WTC11 (cell line): ENCODE data around the gene OPCML. TPM values are rescaled to one million over a fixed set of nuclear protein-coding genes. Genes with fewer than 3 reads are reported as not detected.

Experiments used
- ATAC-seq: fragments of 200-7000 bp; cut with Tn5 transposase; 2 replicates; pipeline ENCODE4 v1.10.0; 2021; ENCODE audit warnings: mild to moderate bottlenecking, moderate library complexity
- CTCF ChIA-PET: fragments of 300-600 bp; sonication (Branson Sonifier 250); formaldehyde crosslinking; loops from one replicate; lab custom pipeline; 2021; ENCODE audit warnings: antibody characterized with exemption; lab: Charles Lee
- POLR2A ChIA-PET: fragments of 350-600 bp; sonication (Branson Sonifier 250); formaldehyde crosslinking; loops from one replicate; lab custom pipeline; 2021; ENCODE audit warnings: antibody characterized with exemption; lab: Charles Lee
- DNase-seq: peaks from one replicate; pipeline ENCODE4 v3.0.0; 2021; ENCODE audit warnings: low spot score
- H3K27ac Mint-ChIP-seq: 2 replicates; pipeline ENCODE4 v1.8.0; 2021; ENCODE audit warnings: mixed read lengths
- H3K27me3 Mint-ChIP-seq: 2 replicates; pipeline ENCODE4 v1.8.0; 2021; ENCODE audit warnings: low read depth, mild to moderate bottlenecking, moderate library complexity, mixed read lengths
- H3K36me3 Mint-ChIP-seq: 2 replicates; pipeline ENCODE4 v1.8.0; 2021; ENCODE audit warnings: mixed read lengths
- H3K4me1 Mint-ChIP-seq: 2 replicates; pipeline ENCODE4 v1.8.0; 2022; ENCODE audit warnings: mixed read lengths
- H3K4me3 Mint-ChIP-seq: 2 replicates; pipeline ENCODE4 v1.8.0; 2021; ENCODE audit warnings: mild to moderate bottlenecking, moderate library complexity, mixed read lengths
- H3K9me3 Mint-ChIP-seq: 2 replicates; pipeline ENCODE4 v1.8.0; 2021; ENCODE audit warnings: mixed read lengths
- ARID4B ChIP-seq: sonication (generic); formaldehyde crosslinking; IDR thresholded peaks from 2 replicates; pipeline ENCODE4 v1.8.0; 2023; ENCODE audit warnings: missing genetic modification reagents, mild to moderate bottlenecking, borderline replicate concordance
- CBFB ChIP-seq: sonication (generic); formaldehyde crosslinking; IDR thresholded peaks from 2 replicates; pipeline ENCODE4 v1.8.1; 2022; ENCODE audit warnings: mild to moderate bottlenecking, low read depth, missing genetic modification reagents
- E2F5 ChIP-seq: sonication (generic); formaldehyde crosslinking; IDR thresholded peaks from 2 replicates; pipeline ENCODE4 v1.8.1; 2022; ENCODE audit warnings: mild to moderate bottlenecking, moderate library complexity, missing genetic modification reagents
- ERG ChIP-seq: fragments of 250-450 bp; sonication (Bioruptor Pico); IDR thresholded peaks from 2 replicates; pipeline ENCODE4 v1.8.0; 2021; ENCODE audit warnings: mild to moderate bottlenecking
- FOXP1 ChIP-seq: sonication (generic); formaldehyde crosslinking; IDR thresholded peaks from 2 replicates; pipeline ENCODE4 v1.8.0; 2022; ENCODE audit warnings: missing genetic modification reagents, mild to moderate bottlenecking, moderate library complexity, borderline replicate concordance
- NR2C2 ChIP-seq: sonication (generic); formaldehyde crosslinking; IDR thresholded peaks from 2 replicates; pipeline ENCODE4 v1.8.0; 2022; ENCODE audit warnings: mild to moderate bottlenecking, missing genetic modification reagents
- PRDM15 ChIP-seq: sonication (generic); formaldehyde crosslinking; IDR thresholded peaks from 2 replicates; pipeline ENCODE4 v1.8.0; 2022; ENCODE audit warnings: missing genetic modification reagents
- TP53 ChIP-seq: sonication (generic); formaldehyde crosslinking; IDR thresholded peaks from 2 replicates; pipeline ENCODE4 v1.8.1; 2023; ENCODE audit warnings: mild to moderate bottlenecking, missing genetic modification reagents
- ZNF121 ChIP-seq: sonication (generic); formaldehyde crosslinking; IDR thresholded peaks from 2 replicates; pipeline ENCODE4 v1.8.0; 2023; ENCODE audit warnings: missing genetic modification reagents
- ZNF263 ChIP-seq: sonication (generic); formaldehyde crosslinking; IDR thresholded peaks from 2 replicates; pipeline ENCODE4 v1.8.1; 2022; ENCODE audit warnings: low read depth, mild to moderate bottlenecking, moderate library complexity, missing genetic modification reagents
- total RNA-seq: library from RNA; stranded (reverse); gene quantifications from 3 replicates; pipeline ENCODE4 v1.2.3, GENCODE V29; 2021
- TF ChIP-seq, protein P1 (sequence below): sonication (generic); formaldehyde crosslinking; IDR thresholded peaks from 2 replicates; pipeline ENCODE4 v1.8.0; 2022; ENCODE audit warnings: mild to moderate bottlenecking, missing genetic modification reagents
- TF ChIP-seq, protein P2 (sequence below): fragments of 250-450 bp; sonication (Bioruptor Pico); IDR thresholded peaks from 2 replicates; pipeline ENCODE4 v1.9.0; 2021; ENCODE audit warnings: mild to moderate bottlenecking, borderline replicate concordance
- TF ChIP-seq, protein P3 (sequence below): sonication (generic); formaldehyde crosslinking; IDR thresholded peaks from 2 replicates; pipeline ENCODE4 v1.8.1; 2022; ENCODE audit warnings: low read depth, mild to moderate bottlenecking, moderate library complexity, missing genetic modification reagents, borderline replicate concordance

Gene OPCML
- total RNA-seq, 1 experiment from 2014 or later, result 1.5 TPM

GRCh38 chr11:133216813-133217212 is 315.5 kb downstream of the OPCML start:
- H3K27me3 Mint-ChIP-seq, result no peaks in the 10 kb centered on the region
- TF ChIP-seq ARID4B (no peak), CBFB (CRISPR knock-in tag) (no peak), E2F5 (no peak), ZNF263 (no peak), PRDM15 (CRISPR knock-in tag) (no peak), NR2C2 (no peak), ZNF121 (CRISPR knock-in tag) (no peak), TP53 (no peak), ERG (CRISPR knock-in tag) (no peak), FOXP1 (no peak)
- TF ChIP-seq, protein P1, sequence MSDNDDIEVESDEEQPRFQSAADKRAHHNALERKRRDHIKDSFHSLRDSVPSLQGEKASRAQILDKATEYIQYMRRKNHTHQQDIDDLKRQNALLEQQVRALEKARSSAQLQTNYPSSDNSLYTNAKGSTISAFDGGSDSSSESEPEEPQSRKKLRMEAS, result no peak
- TF ChIP-seq, protein P2, sequence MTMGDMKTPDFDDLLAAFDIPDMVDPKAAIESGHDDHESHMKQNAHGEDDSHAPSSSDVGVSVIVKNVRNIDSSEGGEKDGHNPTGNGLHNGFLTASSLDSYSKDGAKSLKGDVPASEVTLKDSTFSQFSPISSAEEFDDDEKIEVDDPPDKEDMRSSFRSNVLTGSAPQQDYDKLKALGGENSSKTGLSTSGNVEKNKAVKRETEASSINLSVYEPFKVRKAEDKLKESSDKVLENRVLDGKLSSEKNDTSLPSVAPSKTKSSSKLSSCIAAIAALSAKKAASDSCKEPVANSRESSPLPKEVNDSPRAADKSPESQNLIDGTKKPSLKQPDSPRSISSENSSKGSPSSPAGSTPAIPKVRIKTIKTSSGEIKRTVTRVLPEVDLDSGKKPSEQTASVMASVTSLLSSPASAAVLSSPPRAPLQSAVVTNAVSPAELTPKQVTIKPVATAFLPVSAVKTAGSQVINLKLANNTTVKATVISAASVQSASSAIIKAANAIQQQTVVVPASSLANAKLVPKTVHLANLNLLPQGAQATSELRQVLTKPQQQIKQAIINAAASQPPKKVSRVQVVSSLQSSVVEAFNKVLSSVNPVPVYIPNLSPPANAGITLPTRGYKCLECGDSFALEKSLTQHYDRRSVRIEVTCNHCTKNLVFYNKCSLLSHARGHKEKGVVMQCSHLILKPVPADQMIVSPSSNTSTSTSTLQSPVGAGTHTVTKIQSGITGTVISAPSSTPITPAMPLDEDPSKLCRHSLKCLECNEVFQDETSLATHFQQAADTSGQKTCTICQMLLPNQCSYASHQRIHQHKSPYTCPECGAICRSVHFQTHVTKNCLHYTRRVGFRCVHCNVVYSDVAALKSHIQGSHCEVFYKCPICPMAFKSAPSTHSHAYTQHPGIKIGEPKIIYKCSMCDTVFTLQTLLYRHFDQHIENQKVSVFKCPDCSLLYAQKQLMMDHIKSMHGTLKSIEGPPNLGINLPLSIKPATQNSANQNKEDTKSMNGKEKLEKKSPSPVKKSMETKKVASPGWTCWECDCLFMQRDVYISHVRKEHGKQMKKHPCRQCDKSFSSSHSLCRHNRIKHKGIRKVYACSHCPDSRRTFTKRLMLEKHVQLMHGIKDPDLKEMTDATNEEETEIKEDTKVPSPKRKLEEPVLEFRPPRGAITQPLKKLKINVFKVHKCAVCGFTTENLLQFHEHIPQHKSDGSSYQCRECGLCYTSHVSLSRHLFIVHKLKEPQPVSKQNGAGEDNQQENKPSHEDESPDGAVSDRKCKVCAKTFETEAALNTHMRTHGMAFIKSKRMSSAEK, result no peak
- TF ChIP-seq, protein P3, sequence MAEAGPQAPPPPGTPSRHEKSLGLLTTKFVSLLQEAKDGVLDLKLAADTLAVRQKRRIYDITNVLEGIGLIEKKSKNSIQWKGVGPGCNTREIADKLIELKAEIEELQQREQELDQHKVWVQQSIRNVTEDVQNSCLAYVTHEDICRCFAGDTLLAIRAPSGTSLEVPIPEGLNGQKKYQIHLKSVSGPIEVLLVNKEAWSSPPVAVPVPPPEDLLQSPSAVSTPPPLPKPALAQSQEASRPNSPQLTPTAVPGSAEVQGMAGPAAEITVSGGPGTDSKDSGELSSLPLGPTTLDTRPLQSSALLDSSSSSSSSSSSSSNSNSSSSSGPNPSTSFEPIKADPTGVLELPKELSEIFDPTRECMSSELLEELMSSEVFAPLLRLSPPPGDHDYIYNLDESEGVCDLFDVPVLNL (CRISPR knock-in tag), result no peak
- no peaks in the 10 kb centered on the region for H3K36me3 Mint-ChIP-seq
- CTCF ChIA-PET, result no interaction called here
- peaks cover 14% of the 10 kb centered on the region for H3K4me1 Mint-ChIP-seq
- no peaks in the 10 kb centered on the region for H3K9me3 Mint-ChIP-seq
- no peak overlapping the region for H3K27ac Mint-ChIP-seq
- no peak for DNase-seq
- POLR2A ChIA-PET, result no interaction called here
- H3K4me3 Mint-ChIP-seq, result no peak overlapping the region
- no peak for ATAC-seq
